GM20431 (cell line): ENCODE data around the gene MUC5B.
"Not testable (repeated sequence)": the region's sequence is repeated elsewhere in the genome, so short reads cannot be mapped to it uniquely, and the experiment has no call there.

ENCODE experiments used
- in situ Hi-C: fragments of 300-500 bp; cut with MseI, MboI; formaldehyde crosslinking; loops from one replicate; pipeline ENCODE4 v1.15.0; 2020; ENCODE audit warnings: low sequenced_read_pairs; ENCODE audit not compliant: unreplicated experiment

Gene MUC5B

DNA sequence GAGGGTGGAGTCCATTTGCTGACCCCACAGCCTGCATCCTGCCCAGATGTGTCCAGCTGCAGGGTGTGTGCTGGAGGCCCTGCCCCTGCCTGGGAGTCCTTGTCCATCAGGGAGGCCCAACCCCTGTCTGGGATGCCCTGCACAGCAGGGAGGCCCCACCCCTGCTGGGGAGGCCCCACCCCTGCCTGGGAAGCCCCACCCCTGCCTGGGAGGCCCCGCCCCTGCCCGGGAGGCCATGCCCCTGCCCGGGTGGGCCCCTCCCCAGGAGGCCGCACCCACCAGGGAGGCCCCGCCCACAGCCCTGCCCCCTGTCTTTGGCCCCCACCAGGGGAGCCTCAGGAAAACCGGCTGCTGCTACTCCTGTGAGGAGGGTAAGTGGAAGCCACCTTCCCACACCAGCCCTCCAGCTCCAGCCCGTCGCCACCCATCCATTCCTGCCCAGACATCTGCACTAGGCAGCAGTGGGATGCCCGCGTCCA lies 37.2 kb downstream of the MUC5B start:
- in situ Hi-C loops = no loop called here

DNA sequence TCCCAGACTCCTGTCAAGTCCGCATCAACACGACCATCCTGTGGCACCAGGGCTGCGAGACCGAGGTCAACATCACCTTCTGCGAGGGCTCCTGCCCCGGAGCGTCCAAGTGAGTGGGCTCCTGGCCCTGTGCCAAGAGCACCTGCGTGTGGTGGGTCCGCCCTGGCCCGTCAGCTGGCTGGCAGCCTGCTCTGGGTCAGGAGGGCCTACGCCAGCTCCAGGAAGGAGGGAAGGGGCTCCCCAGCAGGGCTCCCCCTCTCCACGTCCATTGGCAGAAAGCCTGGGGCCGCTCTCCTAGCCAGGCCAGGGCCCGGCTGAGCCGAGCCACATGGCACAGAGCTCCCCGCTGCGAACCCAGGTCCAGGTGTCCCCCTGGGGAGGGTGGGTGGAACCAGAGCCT lies 37.8 kb downstream of the MUC5B start:
- in situ Hi-C loops = no loop called here

DNA sequence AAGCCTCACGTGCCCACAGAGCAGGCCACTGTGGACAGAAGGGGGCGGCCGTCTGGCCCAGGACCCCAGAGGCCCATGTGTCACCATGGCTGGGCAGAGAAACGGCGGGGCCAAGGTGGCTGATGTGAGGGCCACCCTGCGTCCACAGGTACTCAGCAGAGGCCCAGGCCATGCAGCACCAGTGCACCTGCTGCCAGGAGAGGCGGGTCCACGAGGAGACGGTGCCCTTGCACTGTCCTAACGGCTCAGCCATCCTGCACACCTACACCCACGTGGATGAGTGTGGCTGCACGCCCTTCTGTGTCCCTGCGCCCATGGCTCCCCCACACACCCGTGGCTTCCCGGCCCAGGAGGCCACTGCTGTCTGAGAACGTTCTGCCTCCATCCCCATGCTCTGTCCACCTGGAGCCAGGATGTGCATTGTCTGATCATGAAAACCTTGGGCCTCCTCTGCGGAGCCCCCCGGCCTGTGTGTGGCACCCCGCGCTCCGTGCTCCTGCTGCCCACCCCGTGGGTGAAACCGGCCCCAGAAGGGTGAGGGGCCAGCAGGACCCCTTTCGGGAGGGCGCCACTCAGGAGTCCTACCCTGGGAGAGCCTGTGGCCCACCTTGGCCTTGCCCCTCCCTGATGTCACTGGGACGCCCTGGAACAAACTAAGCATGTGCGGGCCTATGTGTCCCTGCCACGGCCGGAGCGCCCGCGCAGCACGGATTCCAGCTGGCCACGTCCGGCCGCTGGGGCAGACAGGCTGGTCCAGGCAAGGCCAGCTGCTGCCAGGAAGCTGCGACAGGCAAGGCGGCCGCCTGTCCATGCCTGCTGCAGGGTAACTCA lies 38.6 kb downstream of the MUC5B start:
- in situ Hi-C loops = no loop called here

DNA sequence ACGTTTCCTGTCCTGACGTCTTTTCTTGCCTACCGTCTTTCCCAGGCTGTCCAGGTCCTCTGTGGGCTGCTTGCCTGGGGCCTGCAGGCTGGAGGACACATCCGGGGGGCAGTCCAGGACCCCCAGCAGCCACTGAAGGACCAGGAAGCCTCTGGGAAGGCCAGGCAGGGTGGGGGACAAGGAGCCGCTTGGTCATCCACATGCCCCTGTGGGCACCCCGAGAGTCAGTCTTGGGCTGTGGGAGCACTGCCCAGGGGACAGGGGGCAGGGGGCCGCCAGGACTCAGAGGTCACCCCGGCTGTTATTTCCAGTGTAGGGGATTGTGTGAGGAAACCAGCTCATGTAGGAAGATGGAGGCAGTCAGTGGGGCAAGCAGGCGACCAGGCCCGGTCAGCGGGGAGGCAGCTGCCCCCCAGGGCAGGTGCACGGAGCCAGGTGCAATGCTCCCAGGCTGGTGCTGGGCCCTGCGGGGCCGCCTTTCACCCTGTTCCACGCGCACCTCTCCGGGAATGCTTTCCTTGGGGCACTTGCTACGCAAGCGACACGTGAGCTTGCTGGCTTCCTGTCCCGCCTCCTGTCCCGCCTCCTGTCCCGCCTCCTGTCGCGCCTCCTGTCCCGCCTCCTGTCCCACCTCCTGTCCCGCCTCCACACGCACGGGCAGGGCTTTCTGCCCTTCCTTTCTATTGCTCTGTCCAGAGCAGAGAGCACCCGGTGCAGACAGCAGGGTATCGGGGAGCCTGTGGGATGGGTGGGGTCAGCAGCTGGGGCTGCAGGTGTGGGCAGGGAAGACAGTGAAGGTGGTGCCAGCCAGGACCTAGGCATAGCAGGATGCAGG lies 39.5 kb downstream of the MUC5B start:
- in situ Hi-C loops = no loop called here

DNA sequence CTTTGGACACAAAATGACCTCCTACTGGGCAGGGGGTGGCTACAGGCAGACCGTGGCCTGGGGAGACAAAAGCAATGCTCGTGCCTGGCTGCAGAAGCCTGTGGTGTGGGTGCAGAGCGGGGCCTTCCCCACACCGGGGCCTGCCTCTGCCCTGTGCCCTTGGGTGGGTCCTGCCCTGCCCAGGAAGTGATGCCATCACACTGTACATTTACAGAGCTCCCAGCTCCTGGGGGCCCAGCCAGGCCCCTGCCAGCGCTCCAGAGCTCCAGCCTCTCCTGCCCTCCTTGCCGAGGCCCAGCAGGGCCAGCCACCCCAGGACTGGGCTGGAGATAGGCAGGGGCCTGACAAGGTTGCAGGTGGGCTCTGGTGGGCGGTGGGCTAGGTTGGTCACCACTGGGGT lies 40.1 kb downstream of the MUC5B start:
- in situ Hi-C loops = no loop called here

DNA sequence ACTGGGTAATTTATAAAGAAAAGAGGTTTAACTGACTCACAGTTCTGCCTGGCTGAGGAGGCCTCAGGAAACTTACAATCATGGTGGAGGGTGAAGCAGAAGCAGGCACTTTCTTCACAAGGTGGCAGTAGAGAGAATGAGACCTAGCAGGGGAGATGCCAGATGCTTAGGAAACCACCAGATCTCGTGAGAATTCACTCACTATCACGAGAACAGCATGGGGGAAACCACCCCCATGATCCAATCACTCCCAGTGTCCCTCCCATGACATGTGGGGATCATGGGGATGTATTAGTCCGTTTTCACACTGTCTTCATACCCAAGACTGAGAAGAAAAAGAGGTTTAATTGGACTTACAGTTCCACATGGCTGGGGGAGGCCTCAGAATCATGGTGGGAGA lies 41.6 kb downstream of the MUC5B start:
- in situ Hi-C loops = not testable (repeated sequence)

DNA sequence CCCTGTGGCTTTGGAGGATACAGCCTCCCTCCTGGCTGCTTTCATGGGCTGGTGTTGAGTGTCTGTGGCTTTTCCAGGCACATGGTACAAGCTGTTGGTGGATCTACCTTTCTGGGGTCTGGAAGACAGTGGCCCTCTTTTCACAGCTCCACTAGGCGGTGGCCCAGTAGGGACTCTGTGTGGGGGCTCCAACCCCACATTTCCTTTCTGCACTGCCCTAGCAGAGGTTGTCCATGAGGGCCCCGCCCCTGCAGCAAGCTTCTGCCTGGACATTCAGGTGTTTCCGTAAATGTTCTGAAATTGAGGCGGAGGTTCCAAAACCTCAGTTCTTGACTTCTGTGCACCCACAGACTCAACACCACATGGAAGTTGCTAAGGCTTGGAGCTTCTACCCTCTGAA lies 42.6 kb downstream of the MUC5B start:
- in situ Hi-C loops = not testable (repeated sequence)

DNA sequence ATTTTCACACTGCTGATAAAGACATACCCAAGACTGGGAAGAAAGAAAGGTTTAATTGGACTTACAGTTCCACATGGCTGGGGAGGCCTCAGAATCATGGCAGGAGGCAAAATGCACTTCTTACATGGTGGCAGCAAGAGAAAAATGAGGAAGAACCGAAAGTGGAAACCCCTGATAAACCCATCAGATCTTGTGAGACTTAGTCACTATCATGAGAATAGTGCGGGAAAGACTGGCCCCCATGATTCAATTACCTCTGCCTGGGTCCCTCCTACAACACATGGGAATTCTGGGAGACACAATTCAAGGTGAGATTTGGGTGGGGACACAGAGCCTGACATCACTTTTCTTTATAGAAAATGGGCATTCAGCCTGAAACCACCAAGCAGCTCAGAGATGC lies 44.1 kb downstream of the MUC5B start:
- in situ Hi-C loops = not testable (repeated sequence)

DNA sequence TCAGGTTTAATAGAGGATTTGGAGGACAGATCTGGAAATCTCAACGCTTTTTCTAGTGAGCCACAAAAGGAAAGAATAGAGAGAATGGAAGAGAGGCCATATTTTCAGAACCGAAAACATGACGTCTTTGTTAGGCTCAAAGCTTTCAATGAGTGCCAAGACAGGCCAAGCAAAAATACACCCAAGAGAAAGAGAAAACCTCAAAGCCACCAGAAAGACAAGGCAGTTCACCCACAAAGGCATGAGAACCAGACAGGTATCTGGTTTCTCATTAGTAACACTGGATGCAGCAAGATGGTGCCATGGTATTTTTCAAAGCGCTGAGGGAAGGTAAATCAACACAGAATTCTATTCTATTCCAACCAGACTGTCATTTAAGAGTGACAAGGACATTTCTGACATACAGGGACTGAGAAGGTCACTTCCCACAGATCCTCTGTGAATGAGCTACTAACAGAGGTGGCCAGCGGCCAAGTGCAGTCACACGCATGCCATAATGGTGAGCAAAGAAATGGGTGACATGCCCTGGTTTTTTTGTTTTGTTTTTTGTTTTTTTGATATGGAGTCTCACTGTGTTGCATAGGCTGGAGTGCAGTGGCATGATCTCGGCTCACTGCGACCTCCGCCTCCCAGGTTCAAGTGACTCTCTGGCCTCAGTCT lies 44.7 kb downstream of the MUC5B start:
- in situ Hi-C loops = no loop called here

DNA sequence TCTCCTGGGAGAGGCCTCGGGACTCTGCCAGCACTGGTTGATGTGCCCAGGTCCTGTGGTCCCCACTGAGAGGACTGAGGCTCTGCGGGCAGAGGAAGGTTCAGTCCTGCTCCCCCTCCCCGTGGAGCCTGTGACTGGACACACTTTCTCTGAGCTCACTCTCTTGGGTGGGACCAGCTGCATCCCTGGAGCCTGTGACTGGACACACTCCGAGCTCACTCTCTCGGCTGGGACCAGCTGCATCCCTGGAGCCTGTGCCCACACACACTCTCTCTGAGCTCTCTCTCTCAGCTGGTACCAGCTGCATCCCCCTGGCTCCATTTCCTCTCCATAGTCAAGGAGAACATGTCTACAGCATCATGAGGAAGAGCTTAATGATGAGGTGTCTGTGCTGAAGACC lies 47.1 kb downstream of the MUC5B start:
- in situ Hi-C loops = no loop called here

DNA sequence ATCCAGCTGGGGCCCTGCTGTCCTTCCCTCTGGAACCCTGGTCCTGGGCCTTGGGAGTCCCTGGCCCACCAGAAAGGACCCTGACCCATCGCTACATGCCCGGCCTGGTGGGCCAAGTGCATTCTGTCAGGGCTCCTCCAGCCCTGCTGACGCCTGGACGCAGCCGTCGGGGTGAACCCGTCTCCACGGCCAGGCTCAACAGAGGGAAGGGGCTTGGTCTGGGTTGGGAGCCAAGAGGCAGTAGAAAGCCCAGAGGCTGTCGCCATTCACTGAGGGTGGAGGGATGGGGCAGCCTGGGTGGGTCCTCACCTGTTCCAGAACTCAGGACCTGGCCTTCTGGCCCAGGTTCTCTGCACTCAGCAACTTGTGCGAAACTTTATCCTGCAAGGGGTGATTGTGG lies 47.6 kb downstream of the MUC5B start:
- in situ Hi-C loops = no loop called here

DNA sequence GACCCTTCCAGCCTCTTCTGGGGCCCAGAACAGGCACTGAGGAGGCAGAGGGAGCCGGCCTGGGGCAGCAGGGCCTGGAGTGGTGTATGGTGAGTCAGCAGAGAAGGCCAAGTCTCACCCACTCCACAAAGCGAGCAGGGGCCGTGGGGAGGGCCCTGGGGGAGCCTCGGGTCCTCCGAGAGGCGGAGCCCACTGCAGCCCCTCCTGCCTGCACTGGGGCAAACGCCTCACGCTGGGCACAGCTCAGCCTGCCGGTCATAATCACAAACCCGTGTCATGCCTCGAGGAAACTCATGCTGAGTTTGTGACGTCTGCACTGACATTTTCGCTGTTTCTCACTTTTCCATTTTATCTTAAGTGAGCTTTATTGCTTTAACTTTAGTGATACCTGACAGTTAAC lies 48.1 kb downstream of the MUC5B start:
- in situ Hi-C loops = no loop called here

DNA sequence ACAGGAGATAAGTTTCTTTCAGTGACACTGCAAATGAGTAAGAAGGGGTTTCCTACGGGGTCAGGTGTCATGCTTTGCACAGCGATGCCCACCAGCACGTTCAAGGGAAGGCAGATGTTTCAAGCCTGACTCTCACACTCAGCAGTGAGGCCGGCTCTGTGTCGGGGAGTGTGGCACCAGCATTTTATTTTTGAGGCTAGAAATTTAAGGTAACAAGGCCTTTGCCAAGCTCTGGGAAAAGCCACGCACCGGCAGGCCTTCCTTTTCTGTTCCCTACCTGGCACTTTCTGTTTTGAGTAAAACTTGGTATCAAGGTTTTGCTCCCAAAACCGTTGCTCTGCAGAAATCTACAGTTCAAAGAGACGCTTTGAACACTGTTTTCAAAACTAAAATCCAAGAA lies 48.5 kb downstream of the MUC5B start:
- in situ Hi-C loops = no loop called here

DNA sequence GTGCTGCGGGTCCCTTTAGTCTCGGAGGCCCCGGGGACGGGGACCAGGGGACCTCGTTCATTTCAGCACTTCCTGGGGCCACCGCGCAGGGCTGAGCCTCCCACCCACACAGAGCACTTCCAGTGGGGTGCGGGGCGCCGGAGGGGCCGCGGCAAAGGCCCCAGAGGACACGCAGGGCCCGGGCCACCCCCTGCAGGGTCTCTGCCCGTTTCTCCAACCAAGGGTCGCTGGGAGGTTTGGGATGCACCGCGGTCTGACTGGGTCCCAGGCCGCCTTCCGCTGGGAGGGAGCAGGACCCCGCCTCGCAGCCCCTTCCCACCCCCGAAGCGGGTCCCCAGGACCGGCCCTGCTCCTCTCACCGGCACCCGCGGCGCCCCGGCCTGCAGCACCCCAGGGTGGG lies 49.1 kb downstream of the MUC5B start:
- in situ Hi-C loops = no loop called here

DNA sequence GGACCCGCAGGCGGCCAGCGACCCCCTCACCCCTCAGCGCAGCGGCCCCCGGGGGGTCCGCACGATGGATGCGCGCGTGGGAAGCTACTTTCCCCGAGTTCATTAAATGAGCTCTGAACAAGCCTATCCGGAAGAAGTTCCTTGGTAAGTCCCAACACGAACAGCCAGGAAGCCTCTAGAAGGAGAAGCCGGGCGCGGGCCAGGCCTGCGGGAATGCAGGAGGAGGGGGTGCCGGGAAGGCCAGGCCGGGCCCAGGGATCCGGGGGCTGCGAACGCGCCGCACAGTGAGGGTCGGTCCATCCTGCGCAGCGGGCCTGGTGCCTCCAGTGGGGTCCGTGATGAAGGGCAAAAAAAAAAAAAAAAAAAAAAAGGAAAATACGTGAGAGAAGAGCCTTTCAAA lies 49.7 kb downstream of the MUC5B start:
- in situ Hi-C loops = no loop called here

DNA sequence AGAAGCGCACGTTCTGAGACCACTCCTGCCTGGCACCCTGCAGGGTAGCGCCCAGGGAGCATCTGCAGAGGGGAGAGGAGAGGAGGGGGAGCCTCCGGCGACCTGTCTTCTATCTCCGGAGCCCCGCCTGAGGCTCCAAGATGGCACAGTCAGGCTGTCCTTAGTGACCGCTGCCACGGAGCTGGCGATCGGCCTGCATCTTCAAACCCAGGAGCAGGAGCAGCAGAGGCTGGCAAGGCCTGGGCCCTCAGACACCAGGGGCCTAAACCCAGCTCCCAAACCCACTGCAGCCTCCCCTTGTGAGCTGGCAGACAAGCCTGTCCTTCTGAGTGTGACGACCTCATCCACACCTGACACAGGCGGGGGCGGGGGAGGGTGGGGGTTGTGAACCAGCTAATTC lies 51.6 kb downstream of the MUC5B start:
- in situ Hi-C loops = no loop called here

DNA sequence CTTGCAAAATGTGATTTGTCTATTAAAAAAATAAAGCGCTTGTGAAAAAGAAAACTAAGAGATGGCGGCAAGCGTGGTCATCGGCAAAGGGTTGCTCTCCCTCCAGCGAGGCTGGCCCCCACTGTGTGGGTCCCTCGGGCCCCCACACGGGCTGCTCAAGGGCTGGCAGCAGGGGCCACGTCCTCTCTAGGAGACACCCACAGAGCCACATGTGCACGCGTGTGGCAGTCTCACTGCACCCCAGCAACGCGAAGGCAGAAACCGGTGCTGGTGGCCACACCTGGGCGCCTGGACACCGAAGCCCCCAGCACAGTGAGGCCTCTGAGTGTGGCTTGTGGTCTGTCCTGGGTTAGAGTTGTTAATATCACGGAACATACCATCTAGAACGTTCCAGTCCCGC lies 52.2 kb downstream of the MUC5B start:
- in situ Hi-C loops = no loop called here

DNA sequence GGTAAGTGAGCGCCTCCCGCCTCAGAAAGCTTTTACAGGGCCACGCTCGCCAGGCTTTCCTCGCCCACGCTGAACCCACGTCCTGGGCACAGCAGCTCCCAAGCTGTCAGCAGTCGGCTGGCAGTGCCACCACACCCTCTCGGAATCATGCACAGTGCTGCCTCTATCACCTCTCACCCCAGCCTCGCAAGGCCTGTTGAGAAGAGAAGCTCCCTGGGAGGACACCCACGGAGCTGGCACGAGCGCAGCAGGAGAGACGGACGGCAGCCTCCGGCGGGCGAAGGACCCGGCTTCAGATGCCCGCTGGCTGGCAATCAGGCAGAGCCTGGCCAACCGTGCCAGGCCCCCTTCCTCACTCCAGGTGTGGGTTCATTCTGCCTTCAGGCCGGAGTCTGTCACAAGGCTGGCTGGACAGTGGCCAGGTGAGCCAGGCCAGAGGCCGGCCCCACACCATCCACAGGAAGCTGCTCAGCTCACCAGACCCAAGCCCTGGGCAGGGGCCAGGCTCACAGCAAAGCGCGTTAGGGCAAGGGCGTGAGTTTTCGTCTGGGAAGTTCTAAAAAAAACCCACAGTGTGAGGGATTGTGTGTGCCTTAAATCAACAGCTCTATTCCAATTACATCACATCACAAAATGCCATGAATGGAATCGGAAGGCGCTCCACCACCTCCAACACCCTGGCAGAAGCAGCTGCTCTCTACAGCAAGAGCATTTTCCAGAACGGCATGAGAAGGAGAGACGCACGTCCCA lies 53.4 kb downstream of the MUC5B start:
- in situ Hi-C loops = no loop called here

DNA sequence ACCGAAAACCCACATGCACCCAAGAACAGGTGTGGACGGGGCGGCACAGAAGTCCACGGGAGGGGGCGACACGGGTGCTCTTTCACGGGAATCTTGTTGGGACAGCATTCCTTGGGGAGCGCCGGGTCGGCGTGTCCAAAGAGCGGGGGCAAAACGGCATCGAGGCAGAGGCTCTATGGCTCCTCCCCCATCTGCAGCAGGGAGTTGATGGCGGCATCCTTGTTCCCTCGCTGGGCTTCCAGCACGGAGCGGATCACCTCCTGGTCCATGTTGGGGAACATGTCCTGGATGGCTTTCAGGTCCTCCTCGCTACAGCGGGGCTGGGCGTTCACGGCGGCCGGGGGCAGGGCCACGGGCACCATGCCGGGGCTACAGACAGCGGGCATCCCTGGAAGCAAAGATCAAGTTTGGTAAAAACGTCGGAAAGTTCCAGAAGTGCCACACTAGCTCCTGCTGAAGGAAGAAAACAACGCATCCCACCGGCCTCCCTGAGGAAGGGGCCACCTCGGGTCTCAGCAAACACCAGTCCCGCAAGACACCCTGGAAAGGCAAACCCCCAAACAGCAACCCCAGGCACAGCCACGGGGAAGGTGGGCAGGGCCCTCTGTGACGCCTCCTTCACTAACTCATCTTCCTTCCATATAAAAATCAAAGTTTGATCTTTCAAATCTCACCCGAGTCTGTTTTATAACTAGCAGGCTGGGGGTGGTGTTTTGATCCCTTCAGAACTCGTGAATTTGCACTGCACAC lies 54.2 kb downstream of the MUC5B start:
- in situ Hi-C loops = no loop called here
